ENCODE data around the gene BCL2L11.

BCL2L11 gene

GRCh38 chr2:111143843-111144198, 23.1 kb downstream of the BCL2L11 start:
- TF ChIP-seq GATA3 (IDR thresholded peaks at IDR 0.05; ENCODE audit: low read depth, low read length) = no peak
- TF ChIP-seq GATA2 (IDR thresholded peaks at IDR 0.05; ENCODE audit: low read depth, low read length) = no peak

DNA sequence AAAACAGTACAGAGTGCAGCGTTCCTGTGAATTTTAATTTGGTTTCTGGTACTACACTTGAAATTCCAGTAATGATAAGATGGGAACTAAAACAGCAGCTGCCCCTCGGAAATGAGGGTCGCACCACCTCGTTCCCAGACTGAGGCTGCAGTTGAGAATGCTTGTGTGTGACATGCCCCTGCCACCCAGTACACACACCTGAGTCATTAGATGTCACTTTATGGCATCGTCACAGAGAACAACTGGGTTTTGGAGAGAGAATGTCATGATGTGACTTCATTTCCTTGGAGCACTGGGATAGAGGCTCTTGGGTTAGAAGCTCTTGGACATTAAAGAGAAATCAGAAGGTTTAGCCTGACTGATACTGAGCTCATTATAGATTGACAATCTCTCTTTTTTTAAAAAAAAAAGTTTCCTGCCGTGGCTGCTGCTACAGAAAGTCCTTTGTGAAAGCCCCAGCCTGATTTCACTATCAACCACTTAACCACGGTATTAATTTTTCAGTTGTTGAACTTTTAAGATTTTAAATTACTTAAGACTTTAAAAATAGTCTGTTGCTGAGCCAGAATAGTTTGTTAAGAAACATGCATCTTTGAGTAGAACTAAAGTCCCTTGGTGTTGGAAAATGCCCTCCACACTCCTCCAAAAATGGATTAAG, 24.5 kb downstream of the BCL2L11 start:
- TF ChIP-seq GATA2 (IDR thresholded peaks at IDR 0.05; ENCODE audit: low read depth, low read length) = no peak
- TF ChIP-seq GATA3 (IDR thresholded peaks at IDR 0.05; ENCODE audit: low read depth, low read length) = no peak

GRCh38 chr2:111145951-111146350, 25.2 kb downstream of the BCL2L11 start:
- TF ChIP-seq GATA2 (IDR thresholded peaks at IDR 0.05; ENCODE audit: low read depth, low read length) = no peak

DNA sequence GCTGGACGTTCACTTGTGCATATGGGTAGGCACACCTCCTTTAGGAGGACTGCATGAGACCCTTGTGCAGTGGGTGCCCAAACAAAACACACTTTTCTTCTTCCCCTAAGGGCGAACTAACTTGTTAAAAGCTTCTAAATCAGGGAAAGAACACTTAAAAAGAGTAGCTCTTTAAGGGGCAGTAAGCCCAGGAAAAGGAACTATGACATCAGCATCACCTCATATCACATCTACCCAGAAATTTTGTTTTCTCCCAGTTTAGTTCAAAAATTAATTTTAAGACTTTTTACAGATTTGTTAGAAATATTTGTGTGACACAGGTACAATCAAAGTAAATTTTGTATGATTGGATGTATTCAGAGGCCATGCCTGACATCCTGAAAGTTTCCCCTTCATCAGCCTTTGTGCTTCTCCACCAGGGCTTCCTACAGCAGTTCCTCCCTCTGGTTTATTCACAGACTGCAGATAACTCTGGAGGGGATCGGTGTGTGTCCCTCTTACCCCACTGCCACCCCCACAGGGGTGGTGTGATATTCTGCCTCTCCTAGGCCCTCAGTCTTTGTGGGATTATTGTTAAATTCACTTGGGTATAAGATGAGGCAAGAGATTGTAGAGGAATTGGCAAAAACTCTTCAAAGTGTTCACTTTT, 27.6 kb downstream of the BCL2L11 start:
- TF ChIP-seq GATA3 (IDR thresholded peaks at IDR 0.05; ENCODE audit: low read depth, low read length) = no peak
- TF ChIP-seq GATA2 (IDR thresholded peaks at IDR 0.05; ENCODE audit: low read depth, low read length) = no peak

DNA sequence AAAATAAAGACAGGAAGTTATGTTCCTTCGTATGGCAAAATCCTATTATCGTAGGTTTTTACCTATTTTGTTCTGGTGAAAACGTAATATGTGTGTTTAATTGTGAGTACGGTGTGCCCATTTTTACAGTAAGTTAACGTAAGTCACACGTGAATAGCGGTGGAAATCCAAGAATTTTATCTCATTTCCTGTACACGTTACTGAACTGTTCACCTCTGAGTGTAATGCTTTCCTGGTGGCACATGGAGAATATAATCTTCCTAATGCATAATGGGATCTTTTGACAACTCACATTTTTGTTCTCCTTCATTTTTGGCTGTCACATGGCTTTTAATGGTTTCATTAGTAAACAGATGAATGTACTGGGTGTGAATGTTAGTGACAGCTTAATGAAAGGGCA, 28.2 kb downstream of the BCL2L11 start:
- TF ChIP-seq GATA3 (IDR thresholded peaks at IDR 0.05; ENCODE audit: low read depth, low read length) (no peak), GATA2 (IDR thresholded peaks at IDR 0.05; ENCODE audit: low read depth, low read length) (no peak)

GRCh38 chr2:111149882-111150455, 29.3 kb downstream of the BCL2L11 start:
- TF ChIP-seq GATA3 (IDR thresholded peaks at IDR 0.05; ENCODE audit: low read depth, low read length) (no peak), GATA2 (IDR thresholded peaks at IDR 0.05; ENCODE audit: low read depth, low read length) (no peak)

- no peak for TF ChIP-seq GATA3 (IDR thresholded peaks at IDR 0.05; ENCODE audit: low read depth, low read length)
- no peak for TF ChIP-seq GATA2 (IDR thresholded peaks at IDR 0.05; ENCODE audit: low read depth, low read length)
Measured at GRCh38 chr2:111154758-111155157, 34.0 kb downstream of the BCL2L11 start.

DNA sequence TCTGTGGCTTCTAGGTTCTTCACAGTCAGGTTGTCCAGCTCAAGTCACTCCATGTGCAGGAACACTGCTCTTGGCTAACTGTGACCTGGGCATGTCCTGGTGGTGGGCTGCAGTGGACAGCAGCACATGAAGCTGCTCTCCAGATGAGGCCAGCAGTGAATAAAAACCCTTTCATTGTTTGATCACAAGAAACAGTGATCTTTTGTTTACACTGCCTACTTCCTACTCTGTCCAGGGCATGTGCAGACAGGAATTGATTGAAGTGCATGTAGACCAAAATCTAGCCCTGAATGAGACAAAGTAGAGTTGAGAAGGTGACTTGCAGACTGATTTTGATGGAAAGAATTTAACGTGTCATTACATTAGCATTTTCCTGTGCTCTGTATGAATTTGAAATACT, 34.9 kb downstream of the BCL2L11 start:
- TF ChIP-seq GATA2 (IDR thresholded peaks at IDR 0.05; ENCODE audit: low read depth, low read length) = no peak
- no peak for TF ChIP-seq GATA3 (IDR thresholded peaks at IDR 0.05; ENCODE audit: low read depth, low read length)

DNA sequence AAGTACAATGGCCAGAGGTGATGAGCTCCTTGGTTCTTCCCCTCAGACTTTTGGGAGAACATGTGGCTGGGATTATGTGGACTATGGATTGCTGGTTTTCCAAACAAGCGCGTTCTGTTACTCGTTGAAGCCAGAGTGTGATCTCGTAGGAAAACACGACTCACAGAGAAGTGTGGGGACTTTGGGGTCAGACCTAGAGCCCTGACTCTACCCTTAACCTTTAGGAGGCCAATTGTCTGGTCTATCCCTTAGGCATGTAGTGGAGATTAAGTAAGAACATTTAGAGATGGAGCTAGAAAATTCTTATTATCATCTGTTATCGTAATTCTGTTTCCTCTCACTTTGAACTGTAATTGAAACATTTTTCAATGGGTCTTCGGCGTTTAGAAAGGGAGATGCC, 35.8 kb downstream of the BCL2L11 start:
- TF ChIP-seq GATA2 (IDR thresholded peaks at IDR 0.05; ENCODE audit: low read depth, low read length) = no peak
- TF ChIP-seq GATA3 (IDR thresholded peaks at IDR 0.05; ENCODE audit: low read depth, low read length) = no peak

- TF ChIP-seq GATA3 (IDR thresholded peaks at IDR 0.05; ENCODE audit: low read depth, low read length) = no peak
- no peak for TF ChIP-seq GATA2 (IDR thresholded peaks at IDR 0.05; ENCODE audit: low read depth, low read length)
Measured at GRCh38 chr2:111157071-111157661, 36.5 kb downstream of the BCL2L11 start.

DNA sequence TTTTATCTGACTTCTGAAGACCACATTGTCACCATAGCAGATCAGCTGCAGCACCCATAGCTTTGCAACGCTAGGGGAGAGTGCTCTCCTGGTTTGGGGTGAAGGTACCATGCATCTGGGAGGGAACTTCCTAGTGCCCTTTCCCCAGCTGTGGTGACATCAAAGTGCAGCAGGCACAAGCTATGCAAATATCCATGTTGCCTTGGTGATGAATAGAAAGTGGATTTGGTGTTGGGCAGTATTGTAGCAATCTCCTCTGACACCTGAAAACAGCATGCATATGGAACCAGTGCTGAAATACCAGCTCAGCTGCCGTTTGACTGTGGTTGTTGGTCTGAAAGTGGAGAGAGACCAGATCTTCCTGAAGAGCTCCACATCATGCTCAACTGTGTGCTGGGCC, 37.1 kb downstream of the BCL2L11 start:
- TF ChIP-seq GATA3 (IDR thresholded peaks at IDR 0.05; ENCODE audit: low read depth, low read length) (no peak), GATA2 (IDR thresholded peaks at IDR 0.05; ENCODE audit: low read depth, low read length) (no peak)

DNA sequence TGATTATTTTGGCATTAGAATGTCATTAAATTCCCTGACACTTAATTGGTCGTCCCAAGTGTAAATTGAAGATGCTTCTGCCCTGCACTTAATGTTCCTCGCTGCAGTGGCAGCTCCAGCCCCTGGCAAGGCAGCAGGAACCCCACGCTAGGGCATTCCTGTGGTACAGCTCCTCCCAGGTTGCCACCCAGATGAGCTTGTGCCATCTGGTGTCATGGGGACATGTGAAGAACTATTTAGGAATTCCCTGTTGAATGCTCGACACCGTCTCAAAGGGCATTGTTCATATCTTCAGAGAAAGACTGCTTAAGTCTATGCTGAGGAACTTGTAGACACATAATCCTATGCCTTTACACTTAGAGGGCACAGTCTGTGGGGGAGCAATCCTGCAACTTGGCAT, 38.9 kb downstream of the BCL2L11 start:
- TF ChIP-seq GATA3 (IDR thresholded peaks at IDR 0.05; ENCODE audit: low read depth, low read length) (no peak), GATA2 (IDR thresholded peaks at IDR 0.05; ENCODE audit: low read depth, low read length) (no peak)

DNA sequence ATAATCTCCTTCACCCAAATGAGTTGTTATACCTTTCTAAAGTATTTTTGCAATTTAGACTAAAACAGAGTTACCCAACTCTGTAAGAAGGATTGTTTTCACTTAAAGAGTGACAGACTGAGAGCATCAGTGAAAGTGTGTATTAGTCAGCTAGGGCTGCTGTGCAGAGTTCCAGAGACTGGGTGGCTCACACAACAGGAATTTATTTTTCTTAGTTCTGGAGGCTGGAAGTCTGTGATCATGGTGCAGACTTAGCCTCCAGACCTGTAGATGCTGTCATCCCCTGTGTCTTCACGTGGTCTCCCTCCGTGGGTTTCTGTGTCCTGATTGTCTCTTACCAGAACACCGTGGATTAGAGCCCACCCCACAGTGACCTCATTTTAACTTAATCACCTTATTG, 40.0 kb downstream of the BCL2L11 start:
- TF ChIP-seq GATA2 (IDR thresholded peaks at IDR 0.05; ENCODE audit: low read depth, low read length) (no peak), GATA3 (IDR thresholded peaks at IDR 0.05; ENCODE audit: low read depth, low read length) (no peak)

DNA sequence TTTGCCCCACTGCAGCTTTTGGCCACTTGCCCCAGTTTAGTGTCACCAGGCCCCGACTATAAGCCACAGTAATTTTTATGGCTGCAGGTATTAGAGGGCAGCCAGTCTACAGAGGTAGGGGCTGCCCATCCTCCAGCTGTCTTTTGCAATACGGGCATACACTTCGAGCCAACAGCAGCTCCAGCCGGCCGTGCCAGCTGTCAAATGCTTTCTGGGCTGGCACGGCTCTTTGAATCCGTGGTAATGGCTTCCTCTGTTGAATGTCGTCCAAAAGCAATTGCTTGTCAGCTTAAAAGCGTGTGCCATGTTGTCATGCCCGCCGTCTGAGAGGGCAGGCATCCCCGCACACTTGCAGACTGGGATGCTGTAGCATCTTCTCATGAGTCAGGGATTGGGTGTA, 41.3 kb downstream of the BCL2L11 start:
- 0 out of 2 replicates have a peak, but pooled peaks have one; percentile 5 for TF ChIP-seq GATA2 (IDR thresholded peaks at IDR 0.05; ENCODE audit: low read depth, low read length)
- no peak for TF ChIP-seq GATA3 (IDR thresholded peaks at IDR 0.05; ENCODE audit: low read depth, low read length)
